Measurements from ENCODE around the gene MEX3B.
A peak's percentile ranks its signal among the peaks of the same experiment; 100 is the strongest.

MEX3B gene

DNA sequence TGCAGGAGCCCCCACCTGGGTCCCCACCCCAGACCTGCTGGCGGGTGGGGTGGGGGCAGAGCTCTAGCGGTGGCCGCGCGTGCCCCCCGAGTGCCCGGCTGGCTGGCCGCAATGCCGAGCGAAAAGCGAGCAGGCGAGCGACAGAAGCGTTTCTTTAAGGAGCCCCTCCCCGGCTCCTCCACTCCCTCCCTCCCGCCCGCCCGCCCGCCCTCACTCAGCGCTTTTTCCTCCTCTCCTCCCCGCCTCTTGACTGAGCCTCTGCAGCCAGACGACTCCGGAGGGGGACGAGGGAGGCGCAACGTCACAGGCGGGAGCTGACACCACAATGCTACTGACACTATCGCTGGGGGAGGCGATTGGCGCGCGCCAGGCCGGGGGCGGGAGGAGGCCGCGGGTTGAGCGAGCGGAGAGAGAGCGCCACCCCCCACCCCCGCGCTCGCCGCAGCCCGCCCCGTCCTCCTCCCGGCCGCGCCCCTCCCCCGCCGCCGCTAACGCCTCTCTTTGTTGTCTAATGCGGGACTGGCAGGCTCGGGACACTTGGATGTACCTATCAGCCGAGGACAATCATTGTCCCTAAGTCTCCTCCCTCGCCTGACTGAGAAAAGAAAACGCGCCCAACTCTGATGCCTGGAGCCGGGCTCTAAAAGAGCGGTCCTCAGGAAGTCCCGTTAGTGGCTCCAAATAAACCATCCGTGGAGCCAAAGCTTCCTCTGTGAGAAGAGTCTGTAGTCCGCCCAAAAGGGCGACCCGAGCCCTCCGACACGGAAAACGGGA lies at the start of gene MEX3B:
Gene MEX3B, minus strand, starts transcription at position 127 of the 774 bp plus-strand sequence. CDS start 313 bp downstream, outside the sequence.
- peak within 1 kb of the TSS; percentile 66 for H3K4me3 ChIP-seq (ENCODE audit: low read length)
- no peak for TF ChIP-seq ZNF274 (IDR thresholded peaks at IDR 0.05; ENCODE audit: low read depth, low read length)

DNA sequence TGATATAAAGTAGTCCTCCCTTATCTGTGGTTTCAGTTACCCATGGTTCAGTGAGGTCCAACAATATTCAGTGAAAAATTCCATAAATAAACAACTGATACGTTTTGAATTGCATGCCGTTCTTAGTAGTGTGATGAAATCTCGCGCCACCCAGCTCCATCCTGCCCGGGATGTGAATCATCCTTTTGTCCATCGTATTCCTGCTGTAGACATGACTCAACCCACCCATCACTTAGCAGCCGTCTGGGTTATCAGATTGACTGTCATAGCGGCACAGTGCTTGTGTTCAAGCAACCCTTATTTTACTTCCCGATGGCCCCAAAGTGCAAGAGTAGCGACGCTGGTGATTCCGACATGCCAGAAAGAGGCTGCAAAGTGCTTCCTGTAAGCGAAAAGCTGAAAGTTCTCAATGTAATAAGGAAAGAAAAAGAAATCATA lies 48.0 kb upstream of the MEX3B start:
- no peak overlapping the region for H3K4me3 ChIP-seq (ENCODE audit: low read length)
- TF ChIP-seq ZNF274 (IDR thresholded peaks at IDR 0.05; ENCODE audit: low read depth, low read length), result no peak

DNA sequence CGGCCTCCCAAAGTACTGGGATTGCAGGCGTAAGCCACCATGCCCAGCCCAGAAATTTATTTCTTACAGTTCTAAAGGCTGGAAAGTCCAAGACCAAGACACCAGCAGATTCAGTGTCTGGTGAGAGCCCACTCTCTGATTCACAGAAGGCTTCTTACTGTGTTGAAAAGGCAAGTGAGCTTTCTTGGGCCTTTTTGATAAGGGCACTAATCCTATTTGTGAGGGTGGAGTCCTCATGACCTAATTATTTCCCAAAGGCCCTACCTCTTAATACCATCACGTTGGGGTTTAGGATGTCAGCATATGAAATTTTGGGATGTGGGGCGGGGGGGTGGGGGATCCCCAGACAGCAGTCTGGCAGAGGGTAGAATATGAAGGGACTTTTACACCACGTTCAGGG lies 47.5 kb upstream of the MEX3B start:
- no peak overlapping the region for H3K4me3 ChIP-seq (ENCODE audit: low read length)
- no peak for TF ChIP-seq ZNF274 (IDR thresholded peaks at IDR 0.05; ENCODE audit: low read depth, low read length)

DNA sequence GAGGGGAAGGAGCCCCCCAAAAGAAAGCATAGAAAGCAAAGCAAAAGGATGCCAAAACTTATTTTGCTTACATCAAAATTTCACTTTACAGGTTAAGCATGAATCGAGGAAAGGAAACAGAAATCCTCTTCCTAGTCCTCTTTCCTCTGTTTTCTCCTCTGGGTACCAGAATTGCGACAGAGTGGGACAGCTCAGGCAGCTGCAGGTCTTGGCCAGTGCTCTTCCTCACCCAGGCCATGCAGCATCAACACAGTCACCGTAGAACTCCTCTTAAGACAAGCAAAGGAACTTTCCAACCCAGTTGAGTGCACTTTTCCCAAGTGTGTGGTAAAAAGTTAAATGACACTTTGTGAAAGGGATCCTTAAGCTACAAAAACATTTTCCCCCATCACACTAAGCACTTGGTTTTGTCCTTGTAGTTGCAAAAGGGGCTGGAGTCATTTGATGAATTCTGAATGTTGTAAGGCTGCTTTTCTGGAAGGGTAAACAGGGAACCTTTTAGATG lies 45.9 kb upstream of the MEX3B start:
- no peak for TF ChIP-seq ZNF274 (IDR thresholded peaks at IDR 0.05; ENCODE audit: low read depth, low read length)
- H3K4me3 ChIP-seq (ENCODE audit: low read length), result no peak overlapping the region

DNA sequence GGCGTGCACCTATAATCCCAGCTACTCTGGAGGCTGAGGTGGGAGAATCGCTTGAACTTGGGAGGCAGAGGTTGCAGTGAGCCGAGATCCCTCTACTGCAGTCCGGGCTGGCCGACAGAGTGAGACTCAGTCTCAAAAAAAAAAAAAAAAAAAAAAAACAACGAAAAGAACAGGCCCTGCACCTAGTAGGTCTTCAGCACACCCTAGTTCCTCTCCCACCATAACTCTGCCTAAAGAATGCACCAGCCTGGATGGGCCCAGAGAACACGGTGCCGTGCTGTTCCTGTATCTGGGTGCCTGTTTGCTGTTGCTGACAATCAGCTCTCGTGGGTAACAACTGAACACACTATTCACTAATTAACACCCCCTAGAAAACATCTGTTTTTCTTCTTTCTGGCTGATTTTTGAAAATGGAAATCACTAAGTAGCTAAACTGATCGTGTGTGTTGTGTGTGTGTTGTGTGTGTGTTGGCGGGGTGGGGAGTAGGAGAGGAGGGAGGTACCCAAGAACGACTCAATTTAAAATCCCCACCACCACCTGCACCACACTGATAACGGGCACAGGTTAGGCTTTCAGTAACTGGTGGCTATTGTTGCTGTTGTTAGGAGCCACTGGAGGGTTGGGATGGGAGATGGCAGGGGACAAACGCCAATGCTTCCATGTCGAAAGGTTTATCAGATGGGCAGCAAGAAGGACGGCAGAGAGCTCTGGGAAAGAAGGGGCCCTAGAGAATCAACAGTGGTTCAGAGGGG lies 40.6 kb upstream of the MEX3B start:
- no peak overlapping the region for H3K4me3 ChIP-seq (ENCODE audit: low read length)
- no peak for TF ChIP-seq ZNF274 (IDR thresholded peaks at IDR 0.05; ENCODE audit: low read depth, low read length)

DNA sequence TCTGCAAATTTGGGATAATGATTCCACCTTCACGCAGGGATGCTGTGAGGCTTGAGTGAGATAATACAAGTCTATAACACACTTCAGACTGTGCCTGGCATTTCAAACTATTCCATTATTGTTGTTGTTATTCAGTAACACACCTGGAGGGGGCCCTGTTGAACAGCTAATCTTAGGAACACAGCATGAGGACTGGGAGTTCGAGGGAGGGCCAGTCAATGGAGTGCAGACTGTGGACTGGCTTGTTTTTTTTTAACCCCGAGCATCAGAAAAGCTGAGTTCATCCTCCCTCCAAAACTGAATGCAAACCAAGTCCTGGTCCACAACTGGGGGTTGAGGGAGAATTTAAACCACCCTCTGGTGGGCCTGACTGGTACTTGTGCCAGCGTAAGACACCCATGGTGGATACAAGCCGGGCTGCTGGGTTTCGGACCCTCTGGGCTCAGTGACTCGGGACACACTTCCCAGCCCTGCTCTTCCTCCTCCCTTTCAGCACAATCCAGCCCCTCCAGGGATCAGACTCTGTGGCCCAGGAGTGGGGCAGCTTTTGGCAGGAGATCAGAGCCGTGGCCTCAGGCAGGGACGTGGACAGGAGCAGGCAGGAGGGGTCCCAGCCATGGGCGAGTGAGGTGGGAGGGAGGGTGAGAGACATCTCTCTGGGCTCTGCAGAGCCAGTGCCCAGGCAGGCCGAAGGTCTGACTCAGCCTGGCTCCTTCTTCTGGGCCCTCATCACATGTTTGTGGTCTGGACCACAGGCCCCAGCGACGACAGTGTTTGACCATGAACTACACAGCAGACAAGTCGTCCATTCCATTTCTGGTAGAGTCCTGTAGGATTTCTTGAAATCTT lies 36.3 kb upstream of the MEX3B start:
- TF ChIP-seq ZNF274 (IDR thresholded peaks at IDR 0.05; ENCODE audit: low read depth, low read length), result no peak
- H3K4me3 ChIP-seq (ENCODE audit: low read length), result no peak overlapping the region

DNA sequence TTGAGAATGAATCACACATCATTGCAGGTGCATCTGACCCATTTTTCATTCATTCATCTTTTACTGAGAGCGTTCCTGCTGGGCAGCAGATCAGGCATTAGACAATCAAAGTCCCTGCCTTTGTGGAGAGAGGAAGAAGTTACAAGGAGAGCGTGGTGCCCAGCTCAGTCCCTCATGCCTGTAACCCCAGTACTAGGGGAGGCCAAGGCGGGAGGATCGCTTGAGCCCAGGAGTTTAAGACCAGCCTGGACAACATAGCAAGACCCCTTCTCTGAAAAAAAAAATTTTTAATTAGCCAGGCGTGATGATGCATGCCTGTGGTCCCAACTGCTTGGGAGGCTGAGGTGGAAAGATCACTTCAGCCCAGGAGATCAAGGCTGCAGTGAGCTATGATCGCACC lies 35.0 kb upstream of the MEX3B start:
- TF ChIP-seq ZNF274 (IDR thresholded peaks at IDR 0.05; ENCODE audit: low read depth, low read length), result no peak
- no peak overlapping the region for H3K4me3 ChIP-seq (ENCODE audit: low read length)

DNA sequence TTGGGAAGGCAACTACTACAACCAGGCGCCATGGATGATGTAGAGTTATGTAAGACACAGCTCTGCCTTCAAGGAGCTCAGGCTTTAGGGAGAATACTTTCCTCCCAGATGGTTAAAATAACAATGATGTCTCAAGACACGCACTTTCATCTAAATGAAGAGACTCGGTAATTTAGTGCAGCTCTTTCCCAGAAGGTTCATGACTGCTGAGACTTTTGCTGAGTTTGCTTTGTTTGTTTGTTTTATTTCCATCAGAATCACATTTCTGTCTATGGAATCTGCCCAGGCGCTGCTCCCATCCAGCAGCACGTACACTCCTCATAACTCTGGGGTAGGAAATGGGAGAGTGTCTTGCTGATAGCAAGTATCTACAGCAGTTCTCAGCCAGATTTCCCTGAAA lies 33.9 kb upstream of the MEX3B start:
- TF ChIP-seq ZNF274 (IDR thresholded peaks at IDR 0.05; ENCODE audit: low read depth, low read length), result no peak
- H3K4me3 ChIP-seq (ENCODE audit: low read length), result no peak overlapping the region

DNA sequence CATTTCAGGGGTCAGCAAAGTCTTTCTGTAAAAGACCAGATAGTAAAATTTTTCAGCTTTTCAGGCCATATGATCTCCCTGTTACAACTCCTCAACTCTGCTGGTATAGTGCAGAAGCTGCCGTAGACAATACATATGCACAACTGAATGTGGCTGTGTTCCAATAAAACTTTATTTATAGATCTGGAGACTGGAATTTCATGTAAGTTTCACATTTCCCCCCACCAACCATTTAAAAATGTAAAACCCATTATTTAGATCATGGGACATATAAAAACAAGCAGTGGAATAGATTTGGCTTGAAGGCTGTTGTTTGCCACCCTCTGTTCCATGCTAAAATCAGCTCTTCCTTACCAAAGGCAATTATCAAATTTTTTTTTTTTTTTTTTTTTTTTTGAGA lies 28.8 kb upstream of the MEX3B start:
- H3K4me3 ChIP-seq (ENCODE audit: low read length), result no peak overlapping the region
- no peak for TF ChIP-seq ZNF274 (IDR thresholded peaks at IDR 0.05; ENCODE audit: low read depth, low read length)

DNA sequence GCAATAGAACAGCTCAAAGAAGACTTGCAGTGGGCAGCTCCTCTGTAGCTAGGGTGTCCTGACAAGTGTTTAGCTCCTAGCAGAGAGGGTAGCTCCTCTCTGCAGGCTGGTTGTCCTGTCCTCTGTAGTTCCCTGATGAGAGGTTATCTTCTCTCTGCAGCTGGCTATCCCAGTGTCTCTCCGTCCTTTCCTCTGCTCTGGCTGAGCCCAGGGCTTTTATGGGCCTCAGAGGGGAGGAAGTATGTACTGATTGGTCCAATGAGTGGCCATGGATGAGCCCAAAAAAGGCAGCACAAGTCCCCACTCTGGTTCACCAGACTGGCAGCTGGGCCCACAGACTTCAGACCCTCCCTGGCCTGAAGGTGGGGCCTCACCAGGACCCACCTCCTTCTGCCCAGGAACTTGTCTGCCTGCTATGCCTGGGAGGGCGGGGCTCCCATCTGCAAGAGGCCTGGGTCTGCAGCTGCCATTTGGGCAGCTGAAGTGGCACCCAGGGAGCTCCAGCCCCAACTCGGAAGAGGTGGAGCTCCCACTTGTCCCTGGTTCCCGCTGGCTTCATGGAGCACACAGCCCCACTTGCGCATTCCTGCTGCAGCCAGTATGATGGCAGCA lies 27.2 kb upstream of the MEX3B start:
- H3K4me3 ChIP-seq (ENCODE audit: low read length), result no peak overlapping the region
- TF ChIP-seq ZNF274 (IDR thresholded peaks at IDR 0.05; ENCODE audit: low read depth, low read length), result no peak

DNA sequence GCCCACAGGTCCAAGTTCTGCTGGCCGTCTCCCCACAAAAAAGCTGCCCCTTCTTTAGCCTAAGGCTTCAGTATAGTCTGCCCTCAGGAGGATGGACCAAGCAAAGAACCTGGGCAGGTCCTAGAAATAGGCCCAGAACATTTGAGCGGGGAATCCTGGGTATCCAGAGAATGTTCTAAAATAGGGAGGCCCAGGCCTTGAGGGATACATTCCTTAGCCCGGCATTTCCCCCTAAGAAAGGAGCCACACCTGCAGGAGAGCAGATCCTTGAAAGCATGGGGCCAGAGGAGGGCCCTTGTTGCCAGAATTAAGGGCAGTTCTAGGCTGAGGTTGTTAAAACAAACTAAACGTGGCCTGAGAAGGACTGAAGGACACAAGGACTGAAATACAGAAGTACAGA lies 20.6 kb upstream of the MEX3B start:
- H3K4me3 ChIP-seq (ENCODE audit: low read length), result no peak overlapping the region
- no peak for TF ChIP-seq ZNF274 (IDR thresholded peaks at IDR 0.05; ENCODE audit: low read depth, low read length)

DNA sequence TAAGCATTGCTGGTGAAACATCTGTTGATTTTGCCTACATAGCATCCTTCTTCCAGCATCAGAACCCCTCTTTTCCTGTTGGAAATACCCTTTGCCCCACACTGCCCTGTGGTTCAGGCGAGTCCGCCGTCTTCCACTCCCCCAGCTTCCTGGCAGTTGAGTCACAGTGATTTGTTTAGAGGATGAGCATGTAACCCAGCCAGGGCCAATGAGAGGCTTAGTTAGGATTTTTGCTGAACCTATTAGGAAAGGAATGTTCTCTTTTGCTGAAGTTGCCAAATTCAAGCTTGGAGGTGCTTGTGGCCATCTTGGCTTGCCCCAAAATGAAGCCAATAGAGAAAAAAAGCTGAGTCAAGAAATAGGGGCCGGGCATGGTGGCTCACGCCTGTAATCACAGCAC lies 19.0 kb upstream of the MEX3B start:
- TF ChIP-seq ZNF274 (IDR thresholded peaks at IDR 0.05; ENCODE audit: low read depth, low read length), result no peak

DNA sequence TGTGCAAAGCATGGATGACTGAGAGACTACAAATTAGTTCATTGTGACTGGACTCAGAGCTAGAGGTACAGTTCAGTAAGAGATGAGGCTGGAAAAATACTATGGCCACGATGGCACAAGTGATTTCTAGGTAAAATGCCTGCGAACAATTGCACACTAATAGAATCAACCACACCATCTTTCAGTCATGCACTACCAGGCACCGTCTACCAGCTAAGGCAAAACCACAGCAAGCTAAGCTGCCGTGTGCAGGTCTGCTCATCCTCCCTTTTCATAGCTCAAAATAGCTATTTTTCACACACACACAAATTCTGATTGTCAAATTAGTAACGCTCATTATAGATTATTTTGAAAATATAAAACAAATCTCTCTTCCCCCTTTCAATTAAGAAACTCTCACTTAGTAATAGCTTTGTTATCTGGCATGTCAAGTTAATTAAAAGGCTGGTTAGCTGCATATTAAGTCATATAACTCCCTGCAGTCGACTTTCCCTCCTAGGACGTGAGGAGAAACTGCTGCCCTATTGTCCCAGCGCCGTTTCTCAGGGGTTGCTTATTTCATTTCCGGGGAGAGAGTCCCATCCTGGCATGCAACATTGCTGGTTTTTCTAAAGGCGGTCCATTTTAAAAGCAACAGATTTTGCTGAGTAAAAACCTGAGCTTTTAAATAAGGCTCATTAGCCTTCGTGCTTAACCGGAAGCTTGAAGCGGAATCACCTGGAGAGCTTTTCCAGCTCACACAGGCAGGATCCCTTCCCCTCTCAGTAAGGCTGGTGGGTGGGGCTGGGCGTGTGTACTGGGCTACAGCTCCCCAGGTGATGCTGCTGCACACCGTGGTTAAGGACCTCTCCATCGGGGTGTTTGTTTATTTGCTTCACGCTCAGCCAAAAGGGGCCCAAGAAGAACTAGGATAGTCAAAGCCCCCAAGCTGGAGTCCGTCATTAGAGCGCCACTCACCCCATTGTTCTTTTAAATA lies 16.9 kb upstream of the MEX3B start:
- H3K4me3 ChIP-seq (ENCODE audit: low read length), result no peak overlapping the region
- no peak for TF ChIP-seq ZNF274 (IDR thresholded peaks at IDR 0.05; ENCODE audit: low read depth, low read length)

More for the DNA sequence above, 19.0 kb upstream of the MEX3B start:
- H3K4me3 ChIP-seq (ENCODE audit: low read length), result no peak overlapping the region

All from GM08714 (cell line).